Adrenal gland (tissue), 12 donors: ENCODE results near the gene USP28. TPM values are rescaled to one million over a fixed set of nuclear protein-coding genes. Genes with fewer than 3 reads are reported as not detected.

ENCODE experiments used
- DNase-seq, 7 donors: peaks; one replicate each; pipeline ENCODE4 v3.0.0-alpha.2; 2019 to 2020
- H3K27ac ChIP-seq, 5 donors: fragments of 200-600 bp; sonication (generic) in 4 of 5; 1 replicate in 3 of 5; 2 replicates in 2 of 5; pipeline versions ENCODE4 v1.5.1 to v1.8.0; 2016 to 2020; ENCODE audit warnings: mild to moderate bottlenecking in 1 of 5
- H3K27me3 ChIP-seq: fragments of 200-600 bp; 2 replicates; pipeline ENCODE4 v1.8.0; 2021
- H3K36me3 ChIP-seq, 2 donors: fragments of 200-600 bp; replicated peaks in 1 of 2; 1 replicate in 1 of 2; 2 replicates in 1 of 2; pipeline versions ENCODE4 v1.5.1 to v1.8.0; 2018 to 2022
- H3K4me1 ChIP-seq, 2 donors: fragments of 200-600 bp; replicated peaks in 1 of 2; 1 replicate in 1 of 2; 2 replicates in 1 of 2; pipeline versions ENCODE4 v1.5.1 to v1.8.0; 2018 to 2021
- H3K4me3 ChIP-seq, 4 donors: fragments of 200-600 bp; sonication (generic) in 3 of 4; one replicate each; pipeline ENCODE4 v1.5.1; 2016 to 2018
- H3K9me3 ChIP-seq, 3 donors: fragments of 200-600 bp; sonication (generic) in 1 of 3; replicated peaks in 1 of 3; 1 replicate in 2 of 3; 2 replicates in 1 of 3; pipeline versions ENCODE4 v1.5.1 to v1.8.0; 2016 to 2021
- POLR2A ChIP-seq, 2 donors: fragments of 450-650 bp; IDR thresholded peaks; one replicate each; pipeline ENCODE4 v1.6.1; 2017; ENCODE audit warnings: antibody characterized with exemption in 2 of 2, mild to moderate bottlenecking in 2 of 2, moderate library complexity in 1 of 2
- WGBS, 4 donors: extraction: QIAGEN DNeasy Blood & Tissue Kit in 2 of 4; methylation state at CpG; one replicate each; pipeline versions ENCODE4 v1.1.5 to v1.1.7; 2013 to 2017; 5-methylcytosine and 5-hydroxymethylcytosine counted together
- intact Hi-C, 2 donors: fragments of 100-400 bp; cut with DNase I; formaldehyde crosslinking; loops; one replicate each; pipeline versions ENCODE4 v1.14.1 to v1.15.0; 2022 to 2023
- polyA plus RNA-seq, 3 donors: library from polyadenylated mRNA; stranded (reverse); fragments of 200-250 nt in 2 of 3; fragments of 350-450 nt in 1 of 3; fragmentation: Illumina TruSeq in 1 of 3; extraction: RNeasy Lipid Tissue Mini Kit (QIAGEN cat#74804) in 1 of 3; gene quantifications; one replicate each; pipeline ENCODE4 v1.2.3, GENCODE V29; 2013 to 2014
- total RNA-seq, 9 donors: library from RNA; depleted of rRNA in 4 of 9; stranded (reverse); fragments of >200 nt in 4 of 9; fragments of 120-200 nt in 1 of 9; fragmentation: NEBNext Ultra II Directional in 1 of 9; extraction: Animal tissue kit (Norgen Biotek cat#: 25700) in 1 of 9; gene quantifications; one replicate each; pipeline versions ENCODE4 v1.1.0 to v1.2.4, GENCODE V29; 2013 to 2023
- TF ChIP-seq, protein P1 (sequence below), 6 experiments: fragments of 450-650 bp in 4 of 6; fragments of 200-600 bp in 2 of 6; sonication (generic) in 1 of 6; IDR thresholded peaks; 1 replicate in 5 of 6; 2 replicates in 1 of 6; pipeline versions ENCODE4 v1.5.1 to v1.8.0; 2016 to 2021; ENCODE audit warnings: antibody characterized with exemption in 6 of 6, mild to moderate bottlenecking in 2 of 6, moderate library complexity in 1 of 6
- donor health status: healthy with polysubstance abuse.
- donor health status: Bipolar disorder and iron deficiency.
- donor health status: DM: yes; HTN: yes; CAD: no.
- donor health status: DM: no; HTN: no; CAD: no.
- donor health status: DM: no; HTN: no; CAD: no.
- donor health status: DM: yes; HTN: yes; CAD: no.

Gene USP28
- total and polyA plus RNA-seq, 12 donors: 2.9 to 25.0 (median 17.2) TPM

DNA sequence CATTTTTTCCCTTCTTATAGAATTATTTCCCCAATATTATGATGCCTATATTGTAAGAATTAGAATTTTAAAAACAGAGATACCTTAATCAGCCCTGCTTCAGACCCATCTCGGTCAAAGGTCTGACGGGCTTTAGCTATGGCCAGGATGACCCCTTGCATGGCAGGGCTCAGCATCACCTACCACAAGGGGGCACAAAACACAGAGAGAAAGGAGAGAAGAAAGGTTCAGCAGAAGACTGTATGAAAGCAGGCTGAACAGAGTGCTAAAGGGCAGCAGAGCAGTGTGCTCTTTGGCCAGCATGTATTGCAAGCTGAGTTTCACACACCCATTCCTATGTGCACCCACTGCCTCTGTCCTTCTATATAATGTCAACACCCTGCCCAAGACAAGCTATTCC lies 69.0 kb downstream of the USP28 start:
- H3K36me3 ChIP-seq: peaks cover 0 to 44% of the 10 kb centered on the region in 2 donors
- no peaks in the 10 kb centered on the region for H3K27me3 ChIP-seq
- H3K4me1 ChIP-seq: no peaks in the 10 kb centered on the region
- H3K27ac ChIP-seq: no peak overlapping the region
- intact Hi-C loops: no loop called here
- DNase-seq: peak in 1 of 7 donors; percentile 19
- WGBS, 4 donors: 95 to 100% (median 98%) methylated on average over 2 of the region's 2 CpGs
- H3K4me3 ChIP-seq: no peak overlapping the region
- TF ChIP-seq, protein P1, sequence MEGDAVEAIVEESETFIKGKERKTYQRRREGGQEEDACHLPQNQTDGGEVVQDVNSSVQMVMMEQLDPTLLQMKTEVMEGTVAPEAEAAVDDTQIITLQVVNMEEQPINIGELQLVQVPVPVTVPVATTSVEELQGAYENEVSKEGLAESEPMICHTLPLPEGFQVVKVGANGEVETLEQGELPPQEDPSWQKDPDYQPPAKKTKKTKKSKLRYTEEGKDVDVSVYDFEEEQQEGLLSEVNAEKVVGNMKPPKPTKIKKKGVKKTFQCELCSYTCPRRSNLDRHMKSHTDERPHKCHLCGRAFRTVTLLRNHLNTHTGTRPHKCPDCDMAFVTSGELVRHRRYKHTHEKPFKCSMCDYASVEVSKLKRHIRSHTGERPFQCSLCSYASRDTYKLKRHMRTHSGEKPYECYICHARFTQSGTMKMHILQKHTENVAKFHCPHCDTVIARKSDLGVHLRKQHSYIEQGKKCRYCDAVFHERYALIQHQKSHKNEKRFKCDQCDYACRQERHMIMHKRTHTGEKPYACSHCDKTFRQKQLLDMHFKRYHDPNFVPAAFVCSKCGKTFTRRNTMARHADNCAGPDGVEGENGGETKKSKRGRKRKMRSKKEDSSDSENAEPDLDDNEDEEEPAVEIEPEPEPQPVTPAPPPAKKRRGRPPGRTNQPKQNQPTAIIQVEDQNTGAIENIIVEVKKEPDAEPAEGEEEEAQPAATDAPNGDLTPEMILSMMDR (IDR thresholded peaks at IDR 0.05): peak in 5 of 6 experiments; percentile 8 to 35 (median 25)
- TF ChIP-seq POLR2A (IDR thresholded peaks at IDR 0.05): no peak
- no peaks in the 10 kb centered on the region for H3K9me3 ChIP-seq

DNA sequence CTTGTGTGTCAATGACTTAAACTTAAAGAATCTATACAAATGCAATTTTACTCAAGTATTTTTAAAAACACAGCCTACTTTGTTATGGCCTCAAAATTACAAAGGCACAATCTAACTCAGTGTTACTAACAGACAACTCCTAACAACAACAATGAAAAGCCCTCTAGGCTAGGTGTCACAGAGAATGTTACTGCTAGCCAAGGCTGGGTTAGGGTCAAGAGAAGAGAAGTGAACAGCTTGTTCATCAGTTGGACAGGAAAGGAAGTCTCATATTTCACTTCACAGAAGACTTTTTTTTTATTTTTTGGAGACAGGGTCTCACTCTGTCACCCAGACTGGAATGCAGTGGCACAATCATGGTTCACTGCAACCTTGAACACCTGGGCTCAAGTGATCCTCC lies 69.7 kb downstream of the USP28 start:
- Histone ChIP-seq H3K4me1 (no peaks in the 10 kb centered on the region), H3K9me3 (no peaks in the 10 kb centered on the region), H3K4me3 (no peak overlapping the region), H3K27me3 (no peaks in the 10 kb centered on the region), H3K27ac (no peak overlapping the region), H3K36me3 (peaks cover 0 to 51% of the 10 kb centered on the region in 2 donors)
- intact Hi-C loops: no loop called here
- no peak for TF ChIP-seq POLR2A (IDR thresholded peaks at IDR 0.05)
- TF ChIP-seq, protein P1 (IDR thresholded peaks at IDR 0.05): no peak
- no peak for DNase-seq

DNA sequence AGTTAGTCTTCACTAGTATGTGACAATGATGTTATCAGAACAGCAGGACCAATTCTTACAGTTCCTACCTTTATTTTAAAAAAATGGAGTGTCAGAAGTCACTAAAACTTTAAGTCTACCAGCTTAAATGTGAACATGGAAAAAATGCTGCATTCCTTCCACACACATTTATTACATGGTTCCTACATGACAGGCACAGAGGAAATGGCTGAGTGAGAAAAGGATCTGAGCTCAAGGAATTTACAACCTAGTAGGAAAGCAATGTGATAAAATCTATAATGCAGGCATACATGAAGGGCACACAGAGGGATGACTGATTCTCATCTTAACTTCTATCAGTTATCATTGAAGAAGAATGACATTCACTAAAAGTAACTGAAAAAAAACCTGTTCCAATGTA lies 72.8 kb downstream of the USP28 start:
- intact Hi-C loops: no loop called here
- TF ChIP-seq, protein P1 (IDR thresholded peaks at IDR 0.05): no peak
- TF ChIP-seq POLR2A (IDR thresholded peaks at IDR 0.05): no peak
- DNase-seq: no peak
- Histone ChIP-seq H3K27ac (no peak overlapping the region), H3K4me1 (no peaks in the 10 kb centered on the region), H3K36me3 (peaks cover 0 to 41% of the 10 kb centered on the region in 2 donors), H3K4me3 (no peak overlapping the region), H3K27me3 (no peaks in the 10 kb centered on the region), H3K9me3 (no peaks in the 10 kb centered on the region)

DNA sequence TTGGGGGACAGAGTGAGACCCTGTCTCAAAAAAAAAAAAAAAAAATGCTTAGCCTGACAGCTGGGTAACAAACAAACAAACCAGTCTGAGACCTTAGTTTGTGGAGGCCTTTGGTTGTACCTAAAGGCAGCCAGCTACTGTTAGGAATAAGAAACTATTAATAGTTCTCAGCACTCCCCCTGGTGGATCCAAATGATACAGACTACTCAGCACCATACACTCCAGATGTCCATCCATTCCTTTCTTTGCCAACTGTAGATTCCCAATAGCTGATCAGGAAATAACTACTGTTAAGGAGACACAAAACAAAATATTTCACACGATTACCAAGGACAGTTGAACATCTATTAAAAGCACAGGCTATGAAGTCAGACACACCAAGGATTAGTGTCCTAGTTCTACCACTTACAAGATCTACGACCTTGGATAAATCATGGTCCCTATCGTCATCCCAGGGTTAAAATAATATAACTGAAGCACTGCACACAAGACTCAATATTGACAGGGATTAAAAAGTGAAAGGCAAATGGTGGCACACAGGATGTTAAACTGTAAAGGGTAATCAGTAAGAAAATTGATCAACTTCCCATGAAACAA lies 78.6 kb downstream of the USP28 start:
- intact Hi-C loops: no loop called here
- Histone ChIP-seq H3K27ac (no peak overlapping the region), H3K36me3 (peaks cover 0 to 16% of the 10 kb centered on the region in 2 donors), H3K4me3 (no peak overlapping the region), H3K4me1 (no peaks in the 10 kb centered on the region), H3K27me3 (no peaks in the 10 kb centered on the region), H3K9me3 (no peaks in the 10 kb centered on the region)
- TF ChIP-seq, protein P1 (IDR thresholded peaks at IDR 0.05): peak; percentile 48 to 67 (median 65)
- no peak for TF ChIP-seq POLR2A (IDR thresholded peaks at IDR 0.05)
- 42 to 57% (median 44%) methylated on average over 3 of the region's 3 CpGs for WGBS, 4 donors
- peak; percentile 24 to 72 (median 36) for DNase-seq
